Measurements from ENCODE around the gene SERGEF.

DNA sequence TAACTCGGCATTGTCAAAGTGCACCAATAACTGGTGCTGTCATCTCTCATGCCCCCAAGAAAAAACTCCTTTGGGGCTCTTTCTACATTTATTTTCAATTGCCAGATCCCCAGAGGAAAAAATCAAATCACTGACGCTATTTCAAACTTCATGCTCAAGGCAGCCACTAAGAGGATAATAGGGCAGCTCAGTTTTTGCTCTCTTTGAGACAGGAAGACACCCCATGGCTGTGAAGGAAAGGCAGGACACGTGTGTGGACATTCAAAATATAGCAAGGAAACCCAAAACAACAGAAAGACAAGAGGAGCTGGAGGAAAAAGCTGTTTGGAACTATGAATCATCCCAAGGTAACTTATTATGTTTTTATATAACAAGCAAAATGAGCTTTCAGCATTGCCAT is 83.7 kb downstream of the SERGEF start:
- TF ChIP-seq POLR2A (IDR thresholded peaks at IDR 0.05; ENCODE audit: low read depth, low read length), result no peak
- TF ChIP-seq POLR2AphosphoS5 (IDR thresholded peaks at IDR 0.05; ENCODE audit: low read depth, low read length), result no peak
- TF ChIP-seq TAF1 (IDR thresholded peaks at IDR 0.05; ENCODE audit: low read depth, low read length), result no peak
